COLO829 (cell line): ENCODE results near the gene PCCA.
"Not testable (repeated sequence)": the region's sequence is repeated elsewhere in the genome, so short reads cannot be mapped to it uniquely, and the experiment has no call there.

Source experiments
- DNase-seq: peaks from one replicate; pipeline ENCODE4 v3.0.0; 2012; ENCODE audit warnings: low spot score

PCCA gene

DNA sequence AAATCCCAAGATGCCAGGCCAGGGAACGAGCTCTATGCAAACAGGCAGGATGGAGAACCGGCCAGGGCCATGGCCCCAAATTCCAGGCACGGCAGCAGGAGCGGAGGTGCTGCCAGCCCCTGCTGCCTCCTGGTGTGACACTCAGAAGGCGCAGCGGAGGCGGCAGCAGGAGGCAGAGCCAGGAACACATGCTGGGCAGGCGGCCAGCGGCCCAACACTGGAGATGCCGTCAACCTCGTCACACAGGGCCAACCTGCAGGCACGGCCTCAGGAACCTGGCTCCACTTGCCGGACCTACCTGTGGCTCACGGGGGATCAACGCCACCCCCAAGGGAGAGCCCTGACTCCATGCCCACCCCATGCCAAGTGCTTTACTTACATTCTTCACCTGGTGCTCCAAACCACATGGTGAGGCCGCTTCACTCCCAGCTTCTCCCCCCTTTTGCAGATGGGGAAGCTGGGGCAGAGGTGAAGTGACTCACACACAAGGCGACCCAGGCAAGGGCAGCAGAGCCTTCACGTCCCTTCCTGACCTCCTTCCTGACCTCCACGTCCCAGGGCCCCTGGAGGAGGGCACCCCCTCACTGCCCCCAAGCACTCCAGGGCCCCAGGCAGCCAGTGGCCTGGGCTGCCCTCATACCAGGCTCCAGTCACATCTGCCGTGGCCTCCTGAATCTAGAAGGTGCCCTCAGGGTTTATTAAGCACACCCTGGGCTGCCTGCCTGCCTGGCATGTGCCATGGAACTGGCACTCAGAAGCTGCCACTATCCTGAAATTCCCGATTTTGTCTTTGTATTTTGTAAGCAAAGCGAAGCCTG is 456.2 kb downstream of the PCCA start:
- DNase-seq: no peak

DNA sequence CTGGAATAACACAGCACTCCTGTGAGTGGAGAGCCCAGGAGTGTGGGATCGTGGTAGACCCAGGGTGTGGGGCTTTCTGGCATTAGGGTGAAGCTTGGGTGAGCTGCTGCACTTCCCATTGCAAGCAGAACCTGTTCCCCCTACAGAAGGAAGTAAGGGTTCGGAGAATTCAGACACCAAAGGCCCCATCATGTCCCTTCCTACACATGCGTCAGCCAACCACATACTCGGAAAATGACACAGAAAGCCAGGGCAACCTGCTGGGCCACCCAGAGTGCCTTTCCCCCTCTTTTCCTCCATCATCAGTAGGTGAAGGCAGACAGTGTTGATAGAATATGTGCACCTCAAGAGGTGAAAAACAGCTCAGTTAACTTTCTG is 456.8 kb downstream of the PCCA start:
- no peak for DNase-seq

DNA sequence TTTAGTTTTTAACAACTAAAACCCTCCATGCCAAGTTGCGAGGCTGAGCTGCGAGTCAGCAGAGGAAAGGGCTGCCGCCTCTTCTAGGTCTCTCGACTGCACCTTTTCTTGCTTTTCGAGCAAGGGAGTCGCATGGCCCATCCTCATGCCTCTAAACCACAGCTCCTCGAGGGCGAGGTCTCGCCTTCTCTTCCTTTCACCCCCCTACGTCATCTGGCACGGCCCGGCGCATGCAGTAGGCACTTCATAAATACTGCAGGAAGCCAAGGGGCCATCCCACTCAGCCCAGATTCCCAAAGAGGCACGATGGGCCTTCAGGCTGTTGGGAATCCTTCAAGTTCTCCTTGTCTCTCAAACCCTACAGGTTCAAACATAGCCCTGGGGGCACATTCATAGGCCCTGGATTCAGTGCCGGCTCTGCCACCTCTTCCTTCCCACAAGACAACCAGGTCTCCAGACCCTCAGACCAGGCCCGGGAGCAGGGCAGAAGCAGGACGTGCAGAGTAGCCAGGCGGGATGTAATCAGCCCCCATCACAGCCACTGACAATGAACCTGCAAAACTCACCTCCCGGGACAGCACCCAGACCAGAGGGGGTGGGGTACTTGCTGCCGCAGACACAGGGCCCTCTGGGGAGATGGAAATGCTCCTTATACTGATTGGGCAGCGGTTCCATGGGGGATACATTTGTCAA is 458.0 kb downstream of the PCCA start:
- DNase-seq: no peak

DNA sequence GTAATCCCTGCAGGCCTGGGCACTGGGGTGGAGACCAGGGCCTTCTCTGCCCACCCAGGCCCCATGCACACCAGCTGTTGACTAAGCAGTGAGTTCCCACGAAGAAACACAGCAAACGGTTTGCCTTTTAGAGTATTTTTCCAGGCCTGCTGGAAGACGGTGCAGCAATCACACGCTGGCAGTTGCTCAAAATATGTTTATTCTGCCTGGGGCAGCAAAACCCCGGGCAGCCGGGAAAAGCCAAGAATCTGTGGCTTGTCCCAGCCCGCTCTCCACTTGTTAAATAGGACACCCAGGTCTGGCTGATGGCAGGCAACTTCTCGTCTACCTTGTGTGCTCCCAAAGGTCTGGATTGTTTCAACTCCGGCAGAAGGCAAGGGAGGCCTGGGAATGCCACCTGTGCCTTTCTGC is 458.9 kb downstream of the PCCA start:
- DNase-seq: no peak

DNA sequence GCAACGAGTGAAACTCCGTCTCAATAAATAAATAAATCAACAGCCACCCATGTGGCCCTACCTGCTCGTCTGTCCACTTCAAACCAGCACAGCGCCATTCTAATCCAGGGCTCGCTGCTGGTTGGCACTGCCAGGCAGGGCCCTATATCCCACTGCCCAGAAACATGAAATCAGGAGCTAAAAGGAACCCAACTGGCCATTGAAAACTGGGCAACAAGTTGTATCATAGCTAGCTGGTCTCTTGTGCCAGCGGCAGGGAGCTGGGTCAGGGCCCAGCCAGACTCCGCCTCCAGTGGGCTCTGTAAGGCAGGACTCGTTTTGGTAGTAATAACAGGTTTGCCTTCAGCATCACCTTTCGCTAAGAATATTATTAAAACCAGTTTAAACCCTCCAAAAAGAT is 460.4 kb downstream of the PCCA start:
- no peak for DNase-seq

DNA sequence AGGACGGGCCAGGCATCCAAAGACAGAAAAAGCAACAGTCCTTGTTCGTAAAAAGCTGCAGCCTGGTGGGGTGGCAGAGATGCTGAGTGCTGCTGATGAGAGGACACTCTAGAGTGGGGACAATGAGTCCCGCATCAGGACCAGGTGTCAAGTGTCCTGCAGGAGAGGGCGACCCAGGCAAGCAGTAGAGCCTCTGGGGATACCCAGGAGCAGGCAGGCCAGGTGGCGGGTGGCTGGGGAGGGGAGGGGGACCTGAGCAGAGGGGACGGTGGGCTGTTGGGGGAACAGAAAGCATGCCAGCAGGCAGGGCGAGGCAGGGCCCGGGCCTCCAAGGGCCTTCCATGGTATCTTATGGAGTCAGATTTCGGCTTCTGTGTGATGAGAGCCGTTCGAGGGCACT is 463.9 kb downstream of the PCCA start:
- no peak for DNase-seq

DNA sequence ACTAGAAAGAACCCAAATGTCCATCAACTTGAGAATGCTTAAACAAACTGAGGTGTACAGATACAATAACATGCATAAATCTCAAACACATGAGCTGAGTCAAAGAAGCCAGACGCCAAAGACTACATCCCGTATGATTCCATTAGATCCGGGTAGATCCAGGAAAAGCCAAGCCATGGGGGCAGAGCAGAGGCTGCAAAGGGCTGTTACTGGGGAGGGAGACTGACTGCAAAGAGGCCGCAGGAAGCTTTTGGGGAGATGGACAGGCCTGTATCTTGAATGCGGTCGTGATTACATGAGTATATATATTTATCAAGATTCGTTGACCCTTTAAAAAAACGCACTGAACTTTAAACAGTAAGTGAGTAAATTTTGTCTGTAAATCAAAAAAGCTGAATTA is 471.0 kb downstream of the PCCA start:
- DNase-seq: no peak

DNA sequence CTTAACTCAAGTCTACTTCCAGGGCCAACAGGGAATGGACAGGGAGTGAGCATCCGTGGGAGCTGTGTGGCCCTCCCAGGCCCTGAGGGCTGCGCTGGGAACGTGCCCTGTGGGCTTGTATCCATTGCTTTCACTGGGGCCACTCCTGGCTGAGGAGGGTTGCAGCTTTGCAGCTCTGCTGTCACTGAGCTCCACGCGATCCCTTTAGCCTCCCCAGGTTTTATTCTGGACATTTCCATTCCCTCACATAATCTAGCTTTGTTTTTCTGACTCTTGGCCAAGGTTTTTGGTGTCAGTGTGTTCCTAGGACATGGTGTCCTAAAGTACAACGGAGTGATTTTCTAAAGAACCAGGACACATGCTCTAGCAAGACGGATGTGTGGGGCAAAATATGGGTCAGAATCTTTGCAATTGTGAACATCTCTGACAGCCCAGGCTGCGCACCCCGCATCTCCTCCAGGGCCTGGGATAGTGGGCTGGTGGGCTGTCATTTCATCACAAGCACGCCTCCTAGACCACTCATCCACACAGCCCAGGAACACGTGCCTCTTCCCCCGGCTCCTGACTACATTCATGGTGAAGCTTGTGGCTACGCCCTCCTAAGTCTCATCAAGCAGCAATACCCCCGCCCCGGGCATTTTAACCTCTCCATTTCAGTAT is 471.7 kb downstream of the PCCA start:
- no peak for DNase-seq

DNA sequence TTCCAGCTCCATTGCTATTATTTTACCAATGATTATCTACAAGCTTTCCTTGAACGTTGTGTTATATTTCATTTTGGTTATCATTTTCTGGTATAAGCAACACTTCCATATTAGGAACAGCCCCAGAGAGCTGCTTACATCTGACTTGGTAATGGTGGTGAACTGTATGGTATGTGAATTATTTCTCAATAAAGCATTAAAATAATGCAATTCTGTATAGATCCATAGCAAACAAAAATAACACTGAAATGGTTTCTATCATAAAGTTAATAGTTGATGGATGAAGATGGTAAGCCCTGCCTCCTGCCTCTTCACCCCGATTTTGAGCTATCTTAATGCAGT is 472.2 kb downstream of the PCCA start:
- no peak for DNase-seq

DNA sequence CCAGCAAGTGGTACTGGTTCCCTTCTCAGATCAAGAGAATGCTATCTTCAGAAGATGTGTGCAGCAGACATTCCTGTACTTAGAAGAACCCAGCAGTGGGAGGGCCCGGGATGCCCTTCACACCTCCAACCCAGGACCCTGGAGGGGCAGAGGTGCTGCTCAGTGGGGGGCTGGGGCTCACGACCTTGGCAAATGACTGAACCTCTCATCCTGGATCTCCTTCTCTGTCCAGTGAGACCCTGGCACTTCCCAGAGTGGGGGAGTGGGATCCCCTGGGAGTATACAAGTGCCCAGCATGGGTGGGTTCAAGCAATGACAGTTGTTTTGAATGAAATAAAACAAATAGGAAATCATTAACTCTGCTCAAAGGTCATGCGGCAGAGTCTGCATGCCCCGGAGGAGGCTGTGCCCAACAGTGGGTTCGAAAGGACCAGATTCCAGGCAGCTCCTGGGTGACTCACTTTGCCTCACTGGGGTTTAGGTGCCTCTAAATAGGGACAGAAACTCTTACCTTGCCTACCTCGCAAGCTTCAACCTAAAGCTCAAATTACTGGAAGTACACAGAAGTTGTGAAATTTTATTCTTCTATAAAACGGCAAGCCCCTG is 472.8 kb downstream of the PCCA start:
- no peak for DNase-seq

DNA sequence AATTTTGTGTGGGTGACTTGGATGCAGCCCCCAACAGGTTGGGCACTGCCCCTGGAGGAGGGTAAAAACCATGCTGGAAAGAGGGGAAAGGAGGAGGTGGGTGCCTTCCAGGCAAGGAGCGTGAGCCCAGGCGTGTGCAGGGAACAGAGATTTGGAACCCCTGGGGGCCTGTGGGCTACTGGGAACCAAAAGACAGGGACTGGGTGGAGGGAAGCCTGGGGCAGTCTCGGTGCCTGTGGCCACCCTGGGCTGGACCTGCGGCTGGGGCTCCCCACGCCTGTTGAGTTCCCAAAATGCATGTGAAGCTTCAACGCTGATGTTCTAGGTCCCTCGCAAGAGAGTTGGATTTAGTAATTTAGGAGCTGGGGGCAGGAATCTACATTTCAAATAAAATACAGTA is 474.9 kb downstream of the PCCA start:
- DNase-seq: no peak

DNA sequence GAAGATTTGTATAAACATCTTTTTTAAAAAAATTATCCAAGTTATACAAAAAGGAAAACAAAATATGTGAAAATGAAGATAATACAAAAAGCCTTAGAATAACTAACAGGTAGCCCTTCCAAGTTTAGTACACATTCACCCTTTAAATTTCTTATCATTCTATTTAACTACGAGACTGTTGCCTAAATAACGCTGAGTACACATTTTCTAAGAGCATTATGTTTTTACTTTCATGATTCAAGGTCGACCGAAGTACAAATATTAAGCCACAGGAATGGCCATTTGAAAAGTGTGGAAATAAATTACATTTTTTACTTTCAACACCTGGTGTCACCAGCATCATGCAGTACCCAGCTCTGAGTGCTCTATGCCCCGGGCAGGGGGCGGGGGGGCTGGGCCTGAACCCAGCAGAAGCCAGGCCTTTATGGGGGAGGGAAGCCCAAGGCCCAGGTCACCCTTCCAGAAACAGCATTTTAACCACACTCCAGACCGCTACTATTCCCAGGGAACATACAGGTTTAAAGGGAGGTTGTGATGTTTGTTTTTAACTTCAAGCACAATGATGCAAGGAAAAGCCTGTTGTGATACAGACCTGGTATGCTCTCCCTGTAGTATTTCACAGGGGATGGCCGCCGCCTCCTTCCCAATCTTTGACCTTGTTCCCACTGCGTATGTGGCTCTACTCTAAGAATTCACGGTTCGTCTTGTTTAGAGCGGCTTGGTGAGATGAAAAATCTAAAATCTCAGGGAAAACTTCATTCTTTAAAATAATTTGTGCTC is 475.7 kb downstream of the PCCA start:
- no peak for DNase-seq

DNA sequence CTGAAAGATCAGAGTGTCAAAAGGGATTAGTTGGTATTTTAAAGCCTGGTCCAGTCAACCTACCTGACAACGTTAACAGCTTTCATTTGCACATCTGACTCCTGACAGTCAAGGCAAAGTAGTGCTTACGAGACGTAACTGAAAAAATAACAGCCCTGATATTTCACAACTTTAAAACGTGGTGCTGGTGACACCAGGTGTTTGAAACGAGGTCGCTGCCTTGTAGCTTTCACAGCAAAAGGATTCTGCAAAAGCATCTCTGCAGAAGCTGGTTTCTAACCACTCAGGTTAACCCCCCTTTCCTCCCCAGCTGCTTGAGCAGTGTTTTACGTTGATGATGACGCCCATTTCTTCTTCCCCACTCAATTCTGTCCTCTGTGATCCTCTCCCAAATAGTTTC is 476.4 kb downstream of the PCCA start:
- no peak for DNase-seq

DNA sequence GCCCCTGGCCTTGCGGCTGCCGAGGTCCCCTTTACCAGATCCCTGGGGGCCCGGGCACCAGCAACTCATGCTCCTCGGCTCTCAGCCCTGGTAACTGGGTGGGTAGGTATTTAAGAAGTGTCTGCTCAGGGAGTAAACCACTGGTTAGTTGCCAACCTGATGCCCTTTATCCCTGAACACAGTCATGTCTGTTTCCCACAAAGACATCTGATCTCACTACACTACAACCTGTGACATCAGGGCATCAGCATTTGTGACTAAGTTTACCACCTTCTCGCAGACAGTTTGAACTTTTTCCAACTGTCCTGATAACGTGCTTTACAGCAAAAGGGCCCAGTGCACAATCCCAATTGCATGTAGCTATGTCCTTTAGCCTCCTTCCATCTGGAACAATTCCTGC is 477.6 kb downstream of the PCCA start:
- DNase-seq: no peak

DNA sequence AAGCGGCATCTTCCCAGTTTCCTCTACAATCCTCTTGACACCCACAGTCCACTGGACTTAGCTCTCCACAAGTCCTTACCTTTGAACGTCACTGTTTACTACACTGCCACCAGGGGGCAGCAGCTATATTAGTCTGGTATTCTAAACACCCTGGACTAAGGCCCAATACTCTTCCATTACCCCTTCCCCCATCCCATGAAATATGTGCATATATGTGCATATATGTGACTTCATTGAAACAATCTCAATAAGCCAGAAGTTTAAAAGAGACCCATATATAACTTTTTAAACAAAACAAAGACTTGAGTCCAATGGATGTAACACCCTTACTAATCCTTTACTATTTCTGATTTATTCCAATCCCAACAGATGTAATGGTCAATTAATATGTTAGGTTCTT is 484.2 kb downstream of the PCCA start:
- DNase-seq: peak; percentile 54

DNA sequence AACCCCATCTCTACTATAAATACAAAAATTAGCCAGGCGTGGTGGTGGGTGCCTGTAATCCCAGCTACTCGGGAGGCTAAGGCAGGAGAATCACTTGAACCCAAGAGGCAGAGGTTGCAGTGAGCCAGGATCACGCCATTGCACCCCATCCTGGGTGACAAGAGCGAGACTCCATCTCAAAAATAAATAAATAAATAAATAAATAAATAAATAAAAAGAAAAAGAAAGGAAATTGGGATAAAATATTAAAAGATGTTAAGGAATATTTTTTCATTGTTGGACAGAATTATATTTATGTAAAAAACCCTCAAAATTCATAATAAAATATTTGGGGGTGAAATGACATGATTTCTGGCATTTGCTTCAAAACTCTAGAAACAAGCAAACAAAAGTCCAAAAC is 488.3 kb downstream of the PCCA start:
- DNase-seq: not testable (repeated sequence)
